Lung (tissue), 12 donors: ENCODE data around the gene ACAA1. TPM values are rescaled to one million over a fixed set of nuclear protein-coding genes. Genes with fewer than 3 reads are reported as not detected.

Experiments
- ATAC-seq: fragments of 200-7000 bp; cut with Tn5 transposase; one replicate; pipeline ENCODE4 v1.9.1; 2020; ENCODE audit warnings: moderate number of reproducible peaks; ENCODE audit not compliant: insufficient read depth, low FRiP score
- DNase-seq, 3 donors: peaks; one replicate each; pipeline ENCODE4 v3.0.0-alpha.2; 2013 to 2017
- H3K27ac ChIP-seq, 2 donors: one replicate each; pipeline ENCODE4 v1.5.1; 2013; ENCODE audit warnings: mild to moderate bottlenecking in 2 of 2, moderate library complexity in 2 of 2, control low read depth in 1 of 2, inconsistent platforms in 1 of 2, low read depth in 1 of 2, low read length in 1 of 2
- H3K27me3 ChIP-seq, 3 donors: one replicate each; pipeline ENCODE4 v1.5.1; 2013; ENCODE audit warnings: low read length in 2 of 3; ENCODE audit not compliant: control insufficient read depth in 3 of 3, insufficient read depth in 3 of 3
- H3K36me3 ChIP-seq, 4 donors: one replicate each; pipeline ENCODE4 v1.5.1; 2013; ENCODE audit warnings: low read length in 4 of 4, mild to moderate bottlenecking in 1 of 4, moderate library complexity in 1 of 4; ENCODE audit not compliant: control insufficient read depth in 4 of 4, insufficient read depth in 4 of 4
- H3K4me1 ChIP-seq, 5 donors: one replicate each; pipeline ENCODE4 v1.5.1; 2013; ENCODE audit warnings: low read length in 5 of 5, mild to moderate bottlenecking in 2 of 5, moderate library complexity in 1 of 5; ENCODE audit not compliant: control insufficient read depth in 5 of 5, insufficient read depth in 5 of 5
- H3K4me3 ChIP-seq: one replicate; pipeline ENCODE4 v1.5.1; 2013; ENCODE audit warnings: mild to moderate bottlenecking, control low read depth, moderate library complexity
- H3K9ac ChIP-seq, 2 donors: one replicate each; pipeline ENCODE4 v1.5.1; 2013; ENCODE audit warnings: low read length in 2 of 2, control low read depth in 1 of 2; ENCODE audit not compliant: insufficient read depth in 1 of 2
- H3K9me3 ChIP-seq, 4 donors: one replicate each; pipeline ENCODE4 v1.5.1; 2013; ENCODE audit warnings: low read length in 3 of 4, mild to moderate bottlenecking in 1 of 4, moderate library complexity in 1 of 4; ENCODE audit not compliant: control insufficient read depth in 4 of 4, insufficient read depth in 3 of 4
- WGBS, 2 donors: extraction: QIAGEN DNeasy Blood & Tissue Kit; methylation state at CpG; one replicate each; pipeline ENCODE4 v1.1.7; 2013; 5-methylcytosine and 5-hydroxymethylcytosine counted together
- polyA plus RNA-seq, 2 donors: library from polyadenylated mRNA; stranded (reverse); fragments of 200-250 nt; gene quantifications; one replicate each; pipeline ENCODE4 v1.2.1, GENCODE V29; 2013
- total RNA-seq, 2 donors: library from RNA; depleted of rRNA in 1 of 2; stranded (reverse); fragments of >200 nt in 1 of 2; gene quantifications; one replicate each; pipeline ENCODE4 v1.2.1, GENCODE V29; 2014 to 2021
- TF ChIP-seq, protein P1 (sequence below): IDR thresholded peaks from 2 replicates; pipeline ENCODE4 v1.5.1; 2012; ENCODE audit warnings: mild to moderate bottlenecking; ENCODE audit errors: control extremely low read depth, extremely low read depth
- donor health status: control.
- donor health status: control.
- donor health status: Bipolar disorder and iron deficiency.
- donor health status: healthy.
- donor health status: DM: yes; HTN: yes; CAD: no.

ACAA1 gene
- total and polyA plus RNA-seq, 4 donors: 50.1 to 112 (median 89.0) TPM

GRCh38 chr3:38121451-38121831 is 15.5 kb downstream of the ACAA1 start:
- peak in 1 of 3 donors; percentile 7 for DNase-seq
- Histone ChIP-seq H3K9ac (no peak overlapping the region), H3K27ac (no peak overlapping the region), H3K4me3 (no peak overlapping the region), H3K9me3 (no peaks in the 10 kb centered on the region), H3K4me1 (no peaks in the 10 kb centered on the region), H3K36me3 (peaks cover 13 to 51% (median 22%) of the 10 kb centered on the region in 4 donors), H3K27me3 (no peaks in the 10 kb centered on the region)
- ATAC-seq: no peak
- WGBS, 2 donors: 92 to 93% methylated on average over 9 of the region's 9 CpGs
- TF ChIP-seq, protein P1, sequence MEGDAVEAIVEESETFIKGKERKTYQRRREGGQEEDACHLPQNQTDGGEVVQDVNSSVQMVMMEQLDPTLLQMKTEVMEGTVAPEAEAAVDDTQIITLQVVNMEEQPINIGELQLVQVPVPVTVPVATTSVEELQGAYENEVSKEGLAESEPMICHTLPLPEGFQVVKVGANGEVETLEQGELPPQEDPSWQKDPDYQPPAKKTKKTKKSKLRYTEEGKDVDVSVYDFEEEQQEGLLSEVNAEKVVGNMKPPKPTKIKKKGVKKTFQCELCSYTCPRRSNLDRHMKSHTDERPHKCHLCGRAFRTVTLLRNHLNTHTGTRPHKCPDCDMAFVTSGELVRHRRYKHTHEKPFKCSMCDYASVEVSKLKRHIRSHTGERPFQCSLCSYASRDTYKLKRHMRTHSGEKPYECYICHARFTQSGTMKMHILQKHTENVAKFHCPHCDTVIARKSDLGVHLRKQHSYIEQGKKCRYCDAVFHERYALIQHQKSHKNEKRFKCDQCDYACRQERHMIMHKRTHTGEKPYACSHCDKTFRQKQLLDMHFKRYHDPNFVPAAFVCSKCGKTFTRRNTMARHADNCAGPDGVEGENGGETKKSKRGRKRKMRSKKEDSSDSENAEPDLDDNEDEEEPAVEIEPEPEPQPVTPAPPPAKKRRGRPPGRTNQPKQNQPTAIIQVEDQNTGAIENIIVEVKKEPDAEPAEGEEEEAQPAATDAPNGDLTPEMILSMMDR: no peak

GRCh38 chr3:38120693-38121450 is 16.1 kb downstream of the ACAA1 start:
- no peak overlapping the region for H3K27ac ChIP-seq
- no peak overlapping the region for H3K9ac ChIP-seq
- DNase-seq (peak in 1 of 3 donors; percentile 6), ATAC-seq (no peak)
- no peak overlapping the region for H3K4me3 ChIP-seq
- 92 to 94% methylated on average over 11 of the region's 11 CpGs for WGBS, 2 donors
- H3K27me3 ChIP-seq: no peaks in the 10 kb centered on the region
- H3K4me1 ChIP-seq: no peaks in the 10 kb centered on the region
- TF ChIP-seq, protein P1: no peak
- peaks cover 13 to 46% (median 18%) of the 10 kb centered on the region in 4 donors for H3K36me3 ChIP-seq
- no peaks in the 10 kb centered on the region for H3K9me3 ChIP-seq

- no peak overlapping the region for H3K9ac ChIP-seq
- WGBS, 2 donors: 89 to 92% methylated on average over 7 of the region's 7 CpGs
These were observed 16.9 kb downstream of the ACAA1 start for GRCh38 chr3:38119821-38120692.

More at GRCh38 chr3:38119821-38120692, 16.9 kb downstream of the ACAA1 start:
- no peaks in the 10 kb centered on the region for H3K27me3 ChIP-seq
- H3K4me1 ChIP-seq: no peaks in the 10 kb centered on the region
- ATAC-seq (no peak), DNase-seq (peak in 1 of 3 donors; percentile 18)
- H3K4me3 ChIP-seq: no peak overlapping the region
- peaks cover 13 to 39% (median 16%) of the 10 kb centered on the region in 4 donors for H3K36me3 ChIP-seq
- H3K27ac ChIP-seq: no peak overlapping the region
- no peaks in the 10 kb centered on the region for H3K9me3 ChIP-seq
- TF ChIP-seq, protein P1: no peak
